Forelimb muscle (tissue), 1 donor: Measurements from ENCODE around the gene AGPAT4. TPM values are rescaled to one million over a fixed set of nuclear protein-coding genes. Genes with fewer than 3 reads are reported as not detected.

Experiments used
- DNase-seq: peaks from one replicate; pipeline ENCODE4 v3.0.0-alpha.2; 2013; ENCODE audit warnings: low read depth
- polyA plus RNA-seq: library from polyadenylated mRNA; unstranded; fragments of 120-200 nt; gene quantifications from one replicate; pipeline ENCODE4 v1.2.1, GENCODE V29; 2013; ENCODE audit not compliant: insufficient read length

AGPAT4 gene
- polyA plus RNA-seq, 1 donor = 9.8 TPM

DNA sequence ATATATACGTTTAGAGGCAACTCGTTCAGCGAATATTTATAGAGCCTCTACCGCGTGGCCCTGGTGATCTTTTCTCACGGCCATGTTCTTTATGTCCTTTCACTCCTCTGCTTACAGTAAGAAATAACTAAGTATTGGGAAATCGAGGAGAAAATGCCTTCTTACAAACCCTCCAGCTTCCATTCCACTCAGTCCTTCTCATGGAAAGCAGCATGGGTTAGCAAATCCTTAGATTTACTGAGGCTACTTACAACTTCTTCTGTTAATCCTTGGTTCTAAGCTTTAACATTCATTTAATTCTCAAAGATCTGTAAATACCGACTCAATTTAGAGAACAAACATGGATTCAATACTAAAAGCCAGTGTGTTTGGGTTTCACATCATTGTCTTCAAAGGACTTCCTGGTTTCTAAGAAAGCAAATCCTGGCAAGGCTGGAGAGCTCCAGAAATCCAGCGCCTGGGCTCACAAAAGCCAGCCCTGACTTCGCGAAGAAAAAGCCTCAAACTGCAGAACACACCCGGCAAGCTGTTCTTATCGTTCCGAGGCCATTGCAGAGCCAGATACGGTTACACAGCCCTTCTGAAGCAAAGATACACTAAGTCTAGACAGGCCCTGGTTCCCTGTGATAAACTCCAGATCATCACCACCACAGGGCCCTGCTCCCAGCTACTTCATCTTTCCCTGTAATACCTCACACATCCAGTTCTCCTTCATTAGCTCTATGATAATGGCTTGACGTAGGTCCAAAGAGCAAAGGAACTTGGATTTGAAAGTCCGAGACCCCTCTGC, 19.2 kb downstream of the AGPAT4 start:
- DNase-seq = no peak

GRCh38 chr6:161254126-161254463, 19.8 kb downstream of the AGPAT4 start:
- DNase-seq = no peak

GRCh38 chr6:161251345-161251744, 22.5 kb downstream of the AGPAT4 start:
- DNase-seq = no peak

- DNase-seq = no peak
Observed at GRCh38 chr6:161249327-161249726, 24.5 kb downstream of the AGPAT4 start.

GRCh38 chr6:161246725-161247124, 27.1 kb downstream of the AGPAT4 start:
- no peak for DNase-seq

GRCh38 chr6:161245363-161245762, 28.5 kb downstream of the AGPAT4 start:
- no peak for DNase-seq

- DNase-seq = no peak
Observed at GRCh38 chr6:161244725-161245124, 29.1 kb downstream of the AGPAT4 start.

DNA sequence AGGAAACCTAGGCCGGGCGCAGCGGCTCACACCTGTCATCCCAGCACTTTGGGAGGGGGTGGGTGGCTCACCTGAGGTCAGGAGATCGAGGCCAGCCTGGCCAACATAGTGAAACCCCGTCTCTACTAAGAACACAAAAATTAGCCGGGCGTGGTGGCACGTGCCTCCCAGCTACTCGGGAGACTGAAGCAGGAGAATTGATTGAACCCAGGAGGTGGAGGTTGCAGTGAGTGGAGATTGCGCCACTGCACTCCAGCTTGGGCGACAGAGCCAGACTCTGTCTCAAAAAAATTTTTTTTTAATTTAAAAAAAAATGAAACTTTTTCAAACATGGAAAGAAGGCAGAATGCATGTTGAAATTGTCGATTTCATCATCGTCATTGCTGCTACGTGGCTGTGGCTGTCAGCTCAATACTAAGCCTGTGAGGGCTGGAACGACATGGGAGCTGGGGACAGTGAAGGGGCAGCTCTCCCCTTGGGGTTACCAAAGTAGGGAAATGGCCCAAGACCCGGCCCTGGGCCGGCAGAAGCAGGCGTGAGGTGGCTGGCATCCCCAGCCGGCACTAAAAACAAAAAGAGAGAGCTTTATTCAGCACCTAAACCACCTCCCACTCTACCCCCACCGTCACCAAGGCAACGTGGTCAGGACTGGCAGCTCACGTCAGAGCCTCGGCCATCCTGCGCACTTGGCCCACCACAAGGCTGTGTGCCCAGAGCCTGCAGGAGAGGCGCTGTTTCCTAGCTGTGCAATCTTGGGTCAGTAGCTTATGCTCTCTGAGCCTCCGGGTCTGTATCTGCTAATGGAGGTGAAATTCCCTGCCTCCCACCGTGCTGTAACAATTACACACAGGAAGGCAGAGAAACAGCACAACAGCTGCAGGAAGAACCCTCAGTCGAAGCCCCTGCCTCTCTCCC, 30.8 kb downstream of the AGPAT4 start:
- no peak for DNase-seq

DNA sequence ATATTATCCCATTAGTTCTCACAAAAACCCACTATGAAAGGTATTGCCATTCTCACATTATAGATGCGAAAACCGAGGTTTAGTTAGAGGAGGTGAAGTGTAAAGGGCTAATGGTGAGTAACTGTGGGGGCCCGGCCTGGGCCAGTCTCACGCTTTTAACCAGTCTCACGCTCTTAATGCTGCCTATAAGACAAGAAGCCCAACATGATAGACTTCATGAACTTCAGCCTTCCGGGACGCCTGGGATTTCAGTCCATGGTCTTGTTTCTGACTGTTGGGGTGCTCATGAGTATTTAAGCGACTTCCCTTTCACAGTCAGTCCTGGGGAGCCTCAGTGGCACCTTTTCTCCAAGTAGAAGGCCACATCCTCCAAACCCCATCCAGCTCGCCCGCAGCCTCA, 31.7 kb downstream of the AGPAT4 start:
- DNase-seq = no peak

GRCh38 chr6:161239001-161239400, 34.9 kb downstream of the AGPAT4 start:
- no peak for DNase-seq

DNA sequence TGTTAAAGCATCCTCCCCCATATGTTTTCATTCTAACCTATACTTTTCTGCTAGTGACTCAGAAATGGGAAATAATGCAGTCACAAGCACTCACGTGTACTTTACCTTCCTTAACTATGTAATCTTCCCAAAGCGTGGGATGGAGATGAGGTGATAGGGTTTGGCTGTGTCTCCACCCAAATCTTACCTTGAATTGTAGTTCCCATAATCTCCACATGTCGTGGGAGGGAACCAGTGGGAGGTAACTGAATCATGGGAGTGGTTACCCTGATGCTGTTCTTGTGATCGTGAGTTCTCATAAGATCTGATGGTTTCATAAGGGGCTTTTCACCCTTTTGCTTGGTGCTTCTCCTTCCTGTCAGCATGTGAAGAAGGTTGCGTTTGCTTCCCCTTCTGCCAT, 35.4 kb downstream of the AGPAT4 start:
- no peak for DNase-seq

DNA sequence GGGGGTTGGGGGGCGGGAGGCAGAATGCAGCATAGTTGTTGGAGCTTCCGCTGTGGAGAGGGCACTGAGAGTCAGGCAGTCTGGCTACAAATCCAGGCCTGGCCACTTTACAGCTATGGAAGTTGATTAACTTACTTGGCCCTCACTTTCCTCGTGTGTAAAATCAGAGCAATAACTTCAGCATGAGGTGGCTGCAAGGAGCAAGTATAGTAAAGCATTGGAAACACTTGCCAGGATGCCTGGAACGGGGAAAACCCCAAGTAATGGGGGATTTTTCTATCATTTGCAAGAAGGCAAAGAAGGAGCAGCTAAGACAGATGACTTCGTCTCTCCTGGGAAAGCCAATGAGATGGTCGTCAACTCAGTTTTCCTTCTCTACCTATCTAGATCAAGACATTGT, 35.8 kb downstream of the AGPAT4 start:
- DNase-seq = no peak

GRCh38 chr6:161237176-161237575, 36.7 kb downstream of the AGPAT4 start:
- DNase-seq = no peak

GRCh38 chr6:161235776-161236633, 37.9 kb downstream of the AGPAT4 start:
- DNase-seq = no peak

GRCh38 chr6:161233986-161234661, 39.7 kb downstream of the AGPAT4 start:
- no peak for DNase-seq

DNA sequence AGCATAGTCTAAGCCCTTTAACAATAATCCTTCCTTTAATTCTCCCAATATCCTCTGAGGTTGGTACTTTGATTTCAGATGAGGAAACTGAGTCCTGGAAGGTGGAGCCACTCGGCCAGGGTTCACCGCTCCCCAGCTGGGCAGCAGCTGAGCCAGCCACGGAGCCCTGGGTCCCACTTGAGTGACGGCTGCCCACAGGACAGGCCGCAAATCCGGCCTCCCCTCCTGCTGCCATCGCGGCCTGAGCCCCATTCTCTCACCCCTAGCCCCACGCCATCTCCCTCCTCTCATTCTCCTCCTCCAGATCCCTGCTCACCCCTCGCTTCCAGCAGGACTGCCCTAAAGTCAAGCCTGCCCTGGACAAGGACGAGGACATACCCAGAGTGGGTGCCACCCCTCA, 41.4 kb downstream of the AGPAT4 start:
- no peak for DNase-seq

GRCh38 chr6:161232010-161232409, 41.9 kb downstream of the AGPAT4 start:
- DNase-seq = no peak

DNA sequence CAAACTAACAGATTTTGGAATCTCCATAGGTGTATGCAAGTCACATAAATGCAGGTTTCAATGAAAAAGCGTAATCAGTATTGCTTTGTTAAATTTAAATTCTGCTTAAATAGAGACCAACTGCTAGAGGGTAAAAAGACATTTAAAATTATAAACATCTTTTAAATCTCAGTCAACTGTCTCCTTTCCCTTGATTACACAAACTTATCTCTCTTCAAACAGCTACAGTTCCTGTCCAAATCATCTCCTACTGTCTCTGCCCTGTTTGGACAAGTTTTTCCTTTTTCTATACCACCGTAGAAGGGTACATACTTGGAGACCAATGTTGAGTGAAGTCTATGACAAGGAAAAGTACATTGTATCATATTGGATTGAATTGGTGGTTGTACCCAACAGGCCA, 43.5 kb downstream of the AGPAT4 start:
- no peak for DNase-seq

GRCh38 chr6:161228921-161229591, 44.8 kb downstream of the AGPAT4 start:
- no peak for DNase-seq

DNA sequence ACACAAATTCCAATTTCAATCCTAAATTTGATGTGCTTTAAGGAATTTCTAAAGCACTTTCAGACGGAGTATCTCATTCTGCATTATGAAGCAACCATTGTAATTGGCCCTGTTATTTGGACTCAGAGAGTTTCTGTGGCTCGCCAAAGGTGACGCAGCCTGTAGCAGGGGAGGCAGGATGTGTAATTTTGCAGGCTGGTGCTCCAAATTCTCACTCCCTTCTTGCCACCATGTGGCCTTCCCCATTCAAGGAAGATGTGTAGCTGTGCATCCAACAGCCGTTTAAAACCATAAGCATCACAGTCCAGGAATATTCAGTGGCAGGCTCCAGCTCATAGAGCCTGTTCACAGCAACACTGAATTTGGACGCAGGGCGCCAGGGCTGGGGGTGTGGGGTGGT, 45.8 kb downstream of the AGPAT4 start:
- no peak for DNase-seq
